HG03064 (cell line): ENCODE data around the gene DNAJC18.
A peak's percentile ranks its signal among the peaks of the same experiment; 100 is the strongest.
"Not testable (repeated sequence)": the region's sequence is repeated elsewhere in the genome, so short reads cannot be mapped to it uniquely, and the experiment has no call there.

Experiments used
- ATAC-seq: cut with Tn5 transposase; IDR thresholded peaks from one replicate; pipeline ENCODE4 v1.9.1; 2021; ENCODE audit warnings: low read depth; ENCODE audit not compliant: unreplicated experiment

DNAJC18 gene

DNA sequence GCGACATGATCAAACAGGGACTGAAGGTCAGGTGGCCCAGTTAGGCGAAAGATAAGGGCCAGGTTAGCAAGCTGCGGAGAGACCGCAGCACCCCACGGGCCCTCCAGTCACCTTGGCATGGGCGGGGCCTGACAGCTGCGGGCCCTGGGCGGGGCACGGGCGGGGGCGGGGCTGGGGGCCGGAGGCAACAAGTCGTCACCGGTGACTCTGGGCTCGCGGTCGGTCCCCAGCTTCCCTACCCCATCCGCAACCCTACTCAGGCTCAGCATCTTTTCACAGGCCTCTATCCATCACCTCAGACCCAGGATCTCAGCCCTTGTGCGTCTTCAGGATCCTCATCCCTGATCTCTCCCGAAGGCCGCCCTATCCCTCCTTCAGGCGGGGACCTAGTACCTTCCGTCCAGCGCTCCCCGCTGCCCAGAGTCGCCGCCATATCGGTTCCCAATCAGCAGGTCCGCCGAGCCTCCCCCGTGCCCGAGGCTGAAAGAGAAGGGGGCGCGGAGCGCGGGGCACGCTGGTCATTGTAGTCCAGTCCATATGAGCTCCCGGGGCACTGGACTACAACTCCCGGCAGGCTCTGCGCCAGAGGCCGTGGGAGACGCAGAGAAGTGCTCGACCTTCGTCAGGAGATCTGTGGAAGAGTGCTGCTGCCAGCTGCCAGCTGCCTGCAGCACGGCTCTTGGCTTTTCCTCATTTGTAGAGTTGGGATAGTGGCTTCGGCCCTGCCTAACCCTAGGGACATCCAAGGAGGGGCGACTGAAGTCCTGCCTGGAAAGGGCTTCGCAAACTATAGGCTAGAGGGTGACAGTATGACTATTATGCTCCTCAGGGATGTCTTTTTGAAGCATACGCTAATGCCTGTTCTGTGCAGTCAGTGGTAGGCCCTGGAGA, at the start of gene DNAJC18:
Gene DNAJC18, minus strand, starts transcription at position 513 of the 891 bp plus-strand sequence. Its CDS starts 80 bp downstream, at position 433.
- peak; percentile 91 for ATAC-seq

DNA sequence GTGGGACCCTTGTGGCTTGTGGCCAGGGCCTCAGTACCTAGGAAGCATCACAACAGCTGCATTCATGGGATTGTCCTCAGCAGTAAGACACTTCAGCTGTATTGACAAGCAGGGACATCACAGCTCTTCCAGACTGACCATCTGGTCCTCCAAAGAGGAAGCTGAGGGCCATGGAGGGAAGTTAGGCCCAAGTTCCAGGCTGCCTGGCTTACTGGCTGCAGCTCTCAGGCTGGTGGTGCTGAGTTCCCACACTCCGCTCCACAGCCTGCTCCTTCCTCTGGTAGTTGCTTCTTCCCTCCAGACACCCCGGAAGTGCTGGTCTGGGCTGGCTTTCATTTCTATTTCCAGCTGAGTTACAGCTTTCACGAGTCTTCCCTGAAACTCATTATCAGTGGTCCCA, 48.9 kb upstream of the DNAJC18 start:
- ATAC-seq, result no peak

GRCh38 chr5:139486201-139486600, 46.9 kb upstream of the DNAJC18 start:
- ATAC-seq, result no peak

DNA sequence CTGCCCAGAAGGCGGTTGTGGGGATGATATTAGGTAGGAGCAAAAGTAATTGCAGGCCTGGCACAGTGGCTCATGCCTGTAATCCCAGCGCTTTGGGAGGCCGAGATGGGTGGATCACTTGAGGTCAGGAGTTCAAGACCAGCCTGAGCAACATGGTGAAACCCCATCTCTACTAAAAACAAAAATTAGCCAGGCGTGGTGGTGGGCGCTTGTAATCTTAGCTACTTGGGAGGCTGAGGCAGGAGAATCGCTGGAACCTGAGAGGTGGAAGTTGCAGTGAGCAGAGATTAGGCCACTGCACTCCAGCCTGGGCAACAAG, 43.5 kb upstream of the DNAJC18 start:
- not testable (repeated sequence) for ATAC-seq

DNA sequence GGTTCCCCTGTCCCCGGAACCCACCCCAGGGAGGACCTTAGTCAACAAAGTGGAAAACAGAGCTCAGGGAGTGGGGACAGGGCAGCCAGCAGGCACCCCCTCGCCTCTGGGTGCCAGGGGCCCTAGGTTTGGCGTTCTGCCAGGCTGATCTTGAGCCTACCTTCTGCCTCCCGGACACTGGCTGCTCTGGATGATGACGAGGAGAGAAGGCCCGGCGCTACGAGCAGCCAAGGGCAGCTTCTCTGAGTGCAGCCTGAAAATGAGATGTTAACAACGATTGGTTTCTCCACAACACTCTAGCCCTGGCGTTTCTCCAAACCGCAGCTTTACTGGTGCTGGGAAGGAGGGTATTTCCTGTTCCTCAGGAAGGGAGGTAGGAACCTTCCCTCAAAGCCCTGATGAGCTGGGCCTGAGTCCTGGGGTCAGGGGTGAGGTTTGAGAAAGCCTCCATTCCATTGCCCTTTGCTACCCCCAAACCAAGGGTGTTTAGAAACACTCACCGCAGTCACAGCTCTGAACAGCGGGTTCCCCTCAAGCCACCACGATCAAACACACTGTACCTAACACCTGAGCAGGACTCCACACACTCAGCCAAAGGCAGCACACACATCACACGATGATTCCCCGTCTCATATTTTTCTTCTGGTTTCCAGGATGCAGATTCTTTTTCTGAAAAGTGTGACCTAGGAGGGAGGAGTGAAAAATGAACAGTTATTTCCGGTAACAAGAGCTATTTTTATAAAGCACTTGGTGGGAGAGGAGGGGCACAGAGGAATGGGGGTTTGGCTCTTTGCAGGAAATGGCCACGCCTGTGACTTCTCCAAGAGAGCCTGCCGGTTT, 42.9 kb upstream of the DNAJC18 start, which contains the start of gene STING1:
Gene STING1, minus strand, starts transcription at position 709 of the 840 bp plus-strand sequence. CDS start 1,054 bp downstream, outside the sequence.
- ATAC-seq, result peak; percentile 54

DNA sequence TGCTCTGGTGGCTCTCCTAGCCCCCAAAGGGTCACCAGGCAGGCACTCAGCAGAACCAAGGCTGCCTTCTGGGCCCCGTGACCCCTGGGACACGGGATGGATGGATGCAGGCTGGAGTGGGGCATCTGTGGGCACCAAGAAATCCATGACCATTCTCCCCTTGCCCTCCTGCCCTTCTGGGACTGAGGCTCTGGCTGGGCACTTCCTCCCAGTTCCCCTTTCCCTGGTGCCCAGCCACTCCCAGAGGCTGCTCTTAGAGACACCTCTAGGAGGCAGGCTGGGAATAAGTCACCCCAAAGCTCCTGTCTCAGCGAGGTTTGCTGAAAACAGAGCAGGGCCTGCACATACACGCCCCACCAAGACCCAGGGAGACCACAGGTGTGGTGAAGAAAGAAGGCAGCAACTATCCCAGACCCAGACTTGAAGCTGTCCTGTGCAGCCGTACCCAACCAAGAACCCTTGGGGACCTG, 42.3 kb upstream of the DNAJC18 start:
- ATAC-seq, result peak; percentile 25

DNA sequence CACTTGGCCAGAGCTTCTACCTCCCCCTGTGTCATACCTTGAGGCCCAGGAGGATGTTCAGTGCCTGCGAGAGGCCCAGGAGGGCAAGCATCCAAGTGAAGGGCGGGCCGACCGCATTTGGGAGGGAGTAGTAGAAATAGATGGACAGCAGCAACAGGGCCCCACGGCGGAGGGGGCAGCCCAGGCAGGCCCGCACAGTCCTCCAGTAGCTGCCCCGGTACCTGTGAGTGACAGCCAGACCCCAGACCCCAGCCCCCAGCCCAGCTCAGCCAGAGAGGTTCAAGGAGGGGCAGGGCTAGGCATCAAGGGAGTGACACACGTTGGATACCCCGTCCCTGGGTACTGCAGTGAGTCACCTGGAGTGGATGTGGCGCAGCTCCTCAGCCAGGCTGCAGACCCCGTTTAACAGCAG, 41.8 kb upstream of the DNAJC18 start:
- no peak for ATAC-seq

DNA sequence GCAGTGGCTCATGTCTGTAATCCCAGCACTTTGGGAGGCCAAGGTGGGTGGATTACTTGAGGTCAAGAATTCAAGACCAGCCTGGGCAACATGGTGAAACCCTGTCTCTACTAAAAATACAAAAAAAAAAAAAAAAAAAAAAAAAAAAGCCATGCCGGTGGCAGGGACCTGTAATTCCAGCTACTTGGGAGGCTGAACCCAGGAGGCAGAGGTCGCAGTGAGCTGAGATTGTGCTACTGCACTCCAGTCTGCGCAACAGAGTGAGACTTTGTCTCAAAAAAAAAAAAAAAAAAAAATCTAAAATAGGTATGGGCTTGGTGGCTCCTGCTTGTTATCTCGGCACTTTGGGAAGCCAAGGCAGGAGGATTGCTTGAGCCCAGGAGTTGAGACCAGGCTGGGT, 40.4 kb upstream of the DNAJC18 start:
- ATAC-seq, result not testable (repeated sequence)

- not testable (repeated sequence) for ATAC-seq
These were observed 39.5 kb upstream of the DNAJC18 start for GRCh38 chr5:139478657-139479423.

DNA sequence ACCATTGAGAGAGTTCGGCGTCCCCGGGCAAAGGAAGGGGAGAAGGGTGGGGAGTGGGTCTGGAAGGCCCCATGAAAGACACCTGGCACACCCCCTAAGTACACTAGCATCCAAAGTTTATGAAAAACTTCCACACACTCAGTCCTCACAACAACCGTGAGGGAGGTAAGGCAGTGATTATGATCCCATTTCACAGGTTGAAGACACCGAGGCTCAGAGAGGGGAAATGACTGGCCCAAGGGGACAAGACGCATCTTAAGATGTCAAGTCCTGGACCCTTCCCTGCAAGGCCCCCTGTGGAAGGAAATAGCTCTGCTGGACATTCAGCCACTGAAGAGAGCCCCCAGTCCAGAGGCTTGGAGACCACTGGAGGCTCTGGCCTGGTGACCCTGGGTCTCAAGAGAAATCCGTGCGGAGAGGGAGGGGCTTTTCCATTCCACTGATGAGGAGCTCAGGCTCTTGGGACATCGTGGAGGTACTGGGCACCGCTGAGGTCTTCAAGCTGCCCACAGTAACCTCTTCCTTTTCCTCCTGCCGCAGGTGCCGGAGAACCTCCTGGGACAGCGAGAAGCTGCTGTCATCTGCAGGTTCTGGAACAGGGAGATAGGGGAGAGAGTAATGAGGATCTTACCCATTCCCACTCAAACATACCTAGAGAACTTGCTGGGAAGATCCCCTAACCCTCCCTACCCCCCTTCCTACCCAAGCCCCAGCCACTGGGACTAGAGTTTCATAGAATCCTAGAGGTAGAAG, 36.7 kb upstream of the DNAJC18 start:
- no peak for ATAC-seq

- no peak for ATAC-seq
These were observed 35.8 kb upstream of the DNAJC18 start for GRCh38 chr5:139474890-139475791.

DNA sequence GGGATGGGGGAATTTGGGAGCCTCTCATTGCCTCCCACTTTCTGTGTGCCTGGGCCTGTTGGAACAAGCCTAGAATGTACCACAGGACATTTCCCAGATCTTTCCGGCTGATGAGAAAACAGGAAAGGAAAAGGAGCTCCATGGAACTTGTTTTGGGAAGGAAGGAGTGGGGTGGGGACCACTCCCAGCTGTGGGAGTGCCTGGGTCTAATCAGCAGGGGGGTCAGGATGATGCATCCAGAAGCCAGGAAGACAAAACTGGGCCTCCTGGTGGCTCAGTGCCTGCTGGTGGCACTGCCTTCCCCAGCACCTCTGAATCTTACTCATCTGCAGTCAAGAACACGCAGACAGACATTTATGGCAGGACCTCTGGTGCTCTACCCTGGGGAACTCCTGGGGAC, 34.2 kb upstream of the DNAJC18 start:
- no peak for ATAC-seq

- ATAC-seq, result no peak
These were observed 33.8 kb upstream of the DNAJC18 start for GRCh38 chr5:139473105-139473504.

- ATAC-seq, result no peak
These were observed 33.2 kb upstream of the DNAJC18 start for GRCh38 chr5:139472386-139473030.

DNA sequence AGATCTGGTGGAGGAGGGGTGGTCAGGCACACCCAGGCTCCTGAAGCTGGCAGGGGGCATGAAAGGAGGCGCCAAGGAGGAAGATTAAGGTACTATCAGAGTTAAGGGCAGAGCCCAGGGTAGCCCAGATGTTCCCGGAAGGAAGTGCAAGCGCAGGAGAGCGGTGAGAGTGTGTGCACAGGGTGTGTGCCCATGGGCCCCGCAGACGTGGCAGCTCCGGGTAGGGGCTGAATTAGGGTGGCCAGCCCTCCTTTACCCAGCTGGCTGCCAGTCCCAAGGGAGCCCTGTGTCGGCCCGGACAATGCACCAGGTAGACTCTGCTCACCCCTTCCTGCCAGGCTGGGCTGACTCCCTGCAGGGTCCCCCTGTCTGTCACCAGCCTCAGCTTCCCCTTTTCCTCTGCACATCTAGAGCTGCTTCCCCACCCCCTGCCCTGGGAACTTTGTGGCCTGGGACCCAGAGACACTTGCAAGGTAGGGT, 31.5 kb upstream of the DNAJC18 start, which contains the start of gene SMIM33:
Gene SMIM33, plus strand, starts transcription at position 184 of the 480 bp plus-strand sequence. Its CDS starts 118 bp downstream, at position 302.
- ATAC-seq, result no peak

- ATAC-seq, result no peak
These were observed 29.2 kb upstream of the DNAJC18 start for GRCh38 chr5:139468421-139468931.

- no peak for ATAC-seq
These were observed 23.4 kb upstream of the DNAJC18 start, which contains the start of gene ECSCR for GRCh38 chr5:139462586-139463276. TSS of gene ECSCR (minus strand) at chr5:139462743. CDS start at chr5:139462670, 73 bp downstream.
